Upper lobe of left lung (tissue), 4 donors: ENCODE measurements around the gene HIBADH.

ENCODE experiments used
- EP300 ChIP-seq, 4 donors: sonication (generic); formaldehyde crosslinking; IDR thresholded peaks; one replicate each; pipeline ENCODE4 v1.5.1; 2017; ENCODE audit warnings: antibody characterized with exemption in 4 of 4, control low read depth in 2 of 4
- POLR2AphosphoS5 ChIP-seq, 2 donors: sonication (generic); formaldehyde crosslinking; IDR thresholded peaks; one replicate each; pipeline ENCODE4 v1.5.1; 2017; ENCODE audit warnings: antibody characterized with exemption in 2 of 2

GRCh38 chr7:27516421-27516820, 146.3 kb downstream of the HIBADH start:
- TF ChIP-seq EP300 (IDR thresholded peaks at IDR 0.05) (no peak), POLR2AphosphoS5 (IDR thresholded peaks at IDR 0.05) (no peak)
